ENCODE data around the gene KCTD15. TPM values are rescaled to one million over a fixed set of nuclear protein-coding genes. Genes with fewer than 3 reads are reported as not detected.
A peak's percentile ranks its signal among the peaks of the same experiment; 100 is the strongest.

Gene KCTD15
- total and polyA plus RNA-seq, 2 donors: 3.4 to 6.2 TPM

DNA sequence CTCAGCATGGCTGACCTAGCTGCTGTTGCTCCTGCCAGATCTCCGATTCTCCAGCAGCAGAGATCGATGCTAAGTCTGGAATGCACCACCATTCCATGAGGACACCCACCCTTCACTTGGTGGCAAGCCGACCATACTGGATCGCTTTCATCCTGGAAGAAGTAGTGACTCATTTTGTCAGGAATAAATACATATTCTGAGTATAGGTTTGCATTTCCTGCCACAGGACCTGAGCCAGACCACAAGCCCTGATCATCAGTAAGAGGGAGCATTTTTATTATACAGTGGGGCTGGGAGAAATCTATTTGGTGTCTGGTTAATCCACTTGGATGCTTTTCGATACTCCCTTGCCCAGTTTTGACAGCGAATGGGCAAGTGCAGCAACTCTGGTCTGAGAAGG is 10.9 kb upstream of the KCTD15 start:
- no peak overlapping the region for H3K4me3 ChIP-seq (ENCODE audit: low read length in 2 of 2)
- no peaks in the 10 kb centered on the region for H3K36me3 ChIP-seq (ENCODE audit: control insufficient read depth in 2 of 2, insufficient read depth in 2 of 2, low read length in 1 of 2)
- DNase-seq (ENCODE audit: low read depth in 6 of 9, low spot score in 9 of 9): no peak
- no peaks in the 10 kb centered on the region for H3K27me3 ChIP-seq (ENCODE audit: control insufficient read depth in 2 of 2, insufficient read depth in 1 of 2, low read length in 1 of 2)
- WGBS: 76% methylated on average over 6 of the region's 6 CpGs
- H3K27ac ChIP-seq (ENCODE audit: low read depth in 1 of 2, low read length in 1 of 2): no peak overlapping the region
- H3K4me1 ChIP-seq (ENCODE audit: control insufficient read depth in 2 of 2, insufficient read depth in 2 of 2, low read length in 2 of 2): no peaks in the 10 kb centered on the region
- H3K9me3 ChIP-seq (ENCODE audit: control insufficient read depth in 2 of 2, insufficient read depth in 1 of 2, low read length in 1 of 2): no peaks in the 10 kb centered on the region

GRCh38 chr19:33788676-33789075 is 8.0 kb upstream of the KCTD15 start:
- H3K9me3 ChIP-seq (ENCODE audit: control insufficient read depth in 2 of 2, insufficient read depth in 1 of 2, low read length in 1 of 2): no peaks in the 10 kb centered on the region
- H3K4me1 ChIP-seq (ENCODE audit: control insufficient read depth in 2 of 2, insufficient read depth in 2 of 2, low read length in 2 of 2): no peaks in the 10 kb centered on the region
- WGBS: 85% methylated on average over 4 of the region's 4 CpGs
- no peak overlapping the region for H3K4me3 ChIP-seq (ENCODE audit: low read length in 2 of 2)
- no peak overlapping the region for H3K27ac ChIP-seq (ENCODE audit: low read depth in 1 of 2, low read length in 1 of 2)
- H3K27me3 ChIP-seq (ENCODE audit: control insufficient read depth in 2 of 2, insufficient read depth in 1 of 2, low read length in 1 of 2): peaks cover 0 to 10% of the 10 kb centered on the region in 2 donors
- H3K36me3 ChIP-seq (ENCODE audit: control insufficient read depth in 2 of 2, insufficient read depth in 2 of 2, low read length in 1 of 2): no peaks in the 10 kb centered on the region
- no peak for DNase-seq (ENCODE audit: low read depth in 6 of 9, low spot score in 9 of 9)

DNA sequence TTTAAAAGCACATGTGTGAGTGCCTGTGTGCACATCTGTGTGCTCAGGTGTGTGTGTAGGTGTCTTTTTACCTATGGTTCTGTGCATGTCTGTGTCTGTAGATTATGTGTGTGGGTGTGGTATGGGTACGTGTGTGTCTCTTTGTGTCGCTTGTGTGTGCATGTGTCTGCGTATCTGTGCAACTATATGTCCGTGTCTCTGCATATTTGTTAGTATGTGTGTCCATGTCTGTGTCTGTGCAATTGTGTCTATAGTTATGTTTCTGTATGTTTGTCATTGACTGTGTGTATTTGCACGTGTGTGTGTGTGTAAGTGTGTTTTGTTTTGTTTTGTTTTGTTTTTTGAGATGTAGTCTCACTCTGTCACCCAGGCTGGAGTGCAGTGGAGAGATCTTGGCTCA is 7.3 kb upstream of the KCTD15 start:
- Histone ChIP-seq H3K27me3 (ENCODE audit: control insufficient read depth in 2 of 2, insufficient read depth in 1 of 2, low read length in 1 of 2) (peaks cover under 1 to 11% of the 10 kb centered on the region in 2 donors), H3K4me3 (ENCODE audit: low read length in 2 of 2) (no peak overlapping the region), H3K9me3 (ENCODE audit: control insufficient read depth in 2 of 2, insufficient read depth in 1 of 2, low read length in 1 of 2) (no peaks in the 10 kb centered on the region), H3K36me3 (ENCODE audit: control insufficient read depth in 2 of 2, insufficient read depth in 2 of 2, low read length in 1 of 2) (no peaks in the 10 kb centered on the region), H3K4me1 (ENCODE audit: control insufficient read depth in 2 of 2, insufficient read depth in 2 of 2, low read length in 2 of 2) (no peaks in the 10 kb centered on the region), H3K27ac (ENCODE audit: low read depth in 1 of 2, low read length in 1 of 2) (no peak overlapping the region)
- 93% methylated on average over 5 of the region's 5 CpGs for WGBS
- DNase-seq (ENCODE audit: low read depth in 6 of 9, low spot score in 9 of 9): no peak

GRCh38 chr19:33794683-33795369 is 1.8 kb upstream of the KCTD15 start:
- peaks cover 3% of the 10 kb centered on the region in 2 donors for H3K4me1 ChIP-seq (ENCODE audit: control insufficient read depth in 2 of 2, insufficient read depth in 2 of 2, low read length in 2 of 2)
- H3K9me3 ChIP-seq (ENCODE audit: control insufficient read depth in 2 of 2, insufficient read depth in 1 of 2, low read length in 1 of 2): no peaks in the 10 kb centered on the region
- peaks cover 44 to 60% of the 10 kb centered on the region in 2 donors for H3K27me3 ChIP-seq (ENCODE audit: control insufficient read depth in 2 of 2, insufficient read depth in 1 of 2, low read length in 1 of 2)
- H3K27ac ChIP-seq (ENCODE audit: low read depth in 1 of 2, low read length in 1 of 2): no peak overlapping the region
- DNase-seq (ENCODE audit: low read depth in 6 of 9, low spot score in 9 of 9): no peak
- 41% methylated on average over 32 of the region's 32 CpGs for WGBS
- H3K36me3 ChIP-seq (ENCODE audit: control insufficient read depth in 2 of 2, insufficient read depth in 2 of 2, low read length in 1 of 2): no peaks in the 10 kb centered on the region
- peak overlapping the region in 1 of 2 donors; percentile 46 for H3K4me3 ChIP-seq (ENCODE audit: low read length in 2 of 2)

DNA sequence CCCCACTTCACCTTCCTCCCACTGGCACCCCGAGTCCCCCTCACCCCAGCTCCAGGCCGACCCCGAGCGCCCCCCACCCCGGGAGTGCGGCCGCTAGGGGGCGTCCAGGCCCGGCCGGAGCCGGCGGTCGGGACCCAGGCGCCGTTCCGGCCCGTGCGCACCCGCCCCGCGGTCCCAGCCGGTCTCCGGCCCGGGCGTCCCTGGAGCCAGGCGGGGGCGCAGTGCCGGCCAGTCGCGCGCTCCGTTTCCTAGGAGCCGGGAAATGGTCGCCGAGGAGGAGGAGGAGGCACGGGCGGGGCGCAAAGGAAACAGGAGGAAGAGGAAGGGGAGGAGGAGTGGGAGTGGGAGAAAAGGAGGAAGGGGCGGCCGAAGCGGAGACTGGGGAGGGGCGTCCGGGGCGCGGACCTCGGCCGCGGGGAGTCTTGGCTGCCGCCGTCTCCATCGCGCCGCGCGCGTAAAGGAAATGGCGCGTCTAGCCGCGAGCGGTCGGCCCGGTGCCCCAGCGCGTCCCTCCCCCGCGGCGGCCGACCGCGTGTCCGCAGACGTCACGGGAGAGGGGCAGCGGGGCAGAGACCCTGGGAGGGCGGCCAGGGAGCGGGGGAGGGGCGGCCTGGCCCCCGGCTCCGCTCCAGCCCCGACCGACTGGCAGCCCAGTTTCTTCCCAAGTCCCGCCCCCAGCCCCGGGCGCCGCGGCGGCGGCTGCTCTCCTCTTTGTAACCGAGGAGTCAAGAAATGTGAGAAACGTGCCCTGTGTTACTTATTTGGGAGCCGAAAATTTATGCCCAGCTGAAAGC is 1.1 kb upstream of the KCTD15 start:
- H3K9me3 ChIP-seq (ENCODE audit: control insufficient read depth in 2 of 2, insufficient read depth in 1 of 2, low read length in 1 of 2): no peaks in the 10 kb centered on the region
- WGBS: under 1% methylated on average over 92 of the region's 92 CpGs
- peak overlapping the region in 1 of 2 donors; percentile 49 for H3K27ac ChIP-seq (ENCODE audit: low read depth in 1 of 2, low read length in 1 of 2)
- H3K4me3 ChIP-seq (ENCODE audit: low read length in 2 of 2): peak overlapping the region; percentile 26 to 46
- H3K27me3 ChIP-seq (ENCODE audit: control insufficient read depth in 2 of 2, insufficient read depth in 1 of 2, low read length in 1 of 2): peaks cover 44 to 65% of the 10 kb centered on the region in 2 donors
- no peaks in the 10 kb centered on the region for H3K36me3 ChIP-seq (ENCODE audit: control insufficient read depth in 2 of 2, insufficient read depth in 2 of 2, low read length in 1 of 2)
- DNase-seq (ENCODE audit: low read depth in 6 of 9, low spot score in 9 of 9): peak in 2 of 9 donors; percentile 23 to 45
- peaks cover 3% of the 10 kb centered on the region in 2 donors for H3K4me1 ChIP-seq (ENCODE audit: control insufficient read depth in 2 of 2, insufficient read depth in 2 of 2, low read length in 2 of 2)

GRCh38 chr19:33797802-33798671 is 1.4 kb downstream of the KCTD15 start:
- DNase-seq (ENCODE audit: low read depth in 6 of 9, low spot score in 9 of 9): peak in 1 of 9 donors; percentile 19
- H3K27me3 ChIP-seq (ENCODE audit: control insufficient read depth in 2 of 2, insufficient read depth in 1 of 2, low read length in 1 of 2): peaks cover 44 to 60% of the 10 kb centered on the region in 2 donors
- H3K27ac ChIP-seq (ENCODE audit: low read depth in 1 of 2, low read length in 1 of 2): no peak overlapping the region
- H3K4me3 ChIP-seq (ENCODE audit: low read length in 2 of 2): peak overlapping the region; percentile 30 to 34
- H3K4me1 ChIP-seq (ENCODE audit: control insufficient read depth in 2 of 2, insufficient read depth in 2 of 2, low read length in 2 of 2): peaks cover 3% of the 10 kb centered on the region in 2 donors
- H3K36me3 ChIP-seq (ENCODE audit: control insufficient read depth in 2 of 2, insufficient read depth in 2 of 2, low read length in 1 of 2): no peaks in the 10 kb centered on the region
- no peaks in the 10 kb centered on the region for H3K9me3 ChIP-seq (ENCODE audit: control insufficient read depth in 2 of 2, insufficient read depth in 1 of 2, low read length in 1 of 2)
- 32% methylated on average over 61 of the region's 61 CpGs for WGBS

DNA sequence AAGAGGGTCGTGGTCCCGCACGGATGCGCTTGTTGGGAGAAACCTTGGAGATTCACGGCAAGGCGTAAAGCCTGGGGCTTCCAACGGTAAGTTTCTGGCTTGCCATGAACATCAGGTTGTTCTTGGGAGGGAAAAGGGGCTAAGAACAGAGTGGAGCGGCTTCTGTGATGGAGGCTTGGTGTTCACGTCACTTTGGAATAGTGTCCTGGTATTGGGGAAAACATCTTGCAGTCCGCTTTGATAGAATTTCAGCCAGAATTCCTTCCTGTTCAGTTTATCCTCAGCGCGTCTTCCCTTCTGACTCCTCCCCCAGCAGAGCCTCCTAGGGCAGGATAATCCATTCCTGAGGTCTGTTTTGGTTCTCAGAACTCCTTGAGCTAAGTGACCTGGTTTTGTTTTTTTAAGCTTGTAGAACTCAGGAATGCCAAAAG is 2.0 kb downstream of the KCTD15 start:
- DNase-seq (ENCODE audit: low read depth in 6 of 9, low spot score in 9 of 9): no peak
- H3K4me3 ChIP-seq (ENCODE audit: low read length in 2 of 2): no peak overlapping the region
- H3K36me3 ChIP-seq (ENCODE audit: control insufficient read depth in 2 of 2, insufficient read depth in 2 of 2, low read length in 1 of 2): no peaks in the 10 kb centered on the region
- WGBS: 93% methylated on average over 12 of the region's 12 CpGs
- peaks cover 3% of the 10 kb centered on the region in 2 donors for H3K4me1 ChIP-seq (ENCODE audit: control insufficient read depth in 2 of 2, insufficient read depth in 2 of 2, low read length in 2 of 2)
- peaks cover 44 to 56% of the 10 kb centered on the region in 2 donors for H3K27me3 ChIP-seq (ENCODE audit: control insufficient read depth in 2 of 2, insufficient read depth in 1 of 2, low read length in 1 of 2)
- H3K9me3 ChIP-seq (ENCODE audit: control insufficient read depth in 2 of 2, insufficient read depth in 1 of 2, low read length in 1 of 2): no peaks in the 10 kb centered on the region
- no peak overlapping the region for H3K27ac ChIP-seq (ENCODE audit: low read depth in 1 of 2, low read length in 1 of 2)

DNA sequence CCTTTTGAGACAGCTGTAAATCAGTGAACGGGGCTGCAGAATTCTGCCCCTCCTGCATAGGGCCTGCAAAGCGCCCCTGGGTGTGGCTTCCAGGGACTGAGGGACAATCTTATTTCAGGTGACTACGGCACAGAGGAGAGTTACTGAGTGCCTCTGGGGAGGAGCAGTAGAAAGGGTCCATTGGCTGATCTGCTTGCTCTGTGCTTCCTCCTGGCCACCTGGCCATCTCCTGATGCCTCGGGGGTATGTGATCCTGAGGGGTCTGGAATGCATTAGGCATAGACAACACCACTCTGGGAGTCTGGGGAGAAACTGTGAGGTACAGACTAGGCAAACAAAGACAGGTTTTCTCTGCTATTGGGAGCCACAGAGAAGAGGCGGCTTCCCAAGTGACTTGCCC is 2.8 kb downstream of the KCTD15 start:
- Histone ChIP-seq H3K27ac (ENCODE audit: low read depth in 1 of 2, low read length in 1 of 2) (no peak overlapping the region), H3K9me3 (ENCODE audit: control insufficient read depth in 2 of 2, insufficient read depth in 1 of 2, low read length in 1 of 2) (no peaks in the 10 kb centered on the region), H3K36me3 (ENCODE audit: control insufficient read depth in 2 of 2, insufficient read depth in 2 of 2, low read length in 1 of 2) (no peaks in the 10 kb centered on the region), H3K4me3 (ENCODE audit: low read length in 2 of 2) (no peak overlapping the region), H3K27me3 (ENCODE audit: control insufficient read depth in 2 of 2, insufficient read depth in 1 of 2, low read length in 1 of 2) (peaks cover 42 to 53% of the 10 kb centered on the region in 2 donors), H3K4me1 (ENCODE audit: control insufficient read depth in 2 of 2, insufficient read depth in 2 of 2, low read length in 2 of 2) (peaks cover 3% of the 10 kb centered on the region in 2 donors)
- DNase-seq (ENCODE audit: low read depth in 6 of 9, low spot score in 9 of 9): no peak
- WGBS: 93% methylated on average over 5 of the region's 5 CpGs
